Stimulated activated CD8-positive, alpha-beta memory T cell treated with anti-CD3 and anti-CD28 coated beads, Interleukin-4, amount 100 ng/mL, for 24 hours (primary cell): ENCODE measurements around the gene CCNH.

Experiments used
- DNase-seq: peaks from one replicate; pipeline ENCODE4 v3.0.0-alpha.2; 2020; ENCODE audit warnings: low read depth

Gene CCNH

GRCh38 chr5:87360132-87360531 is 52.6 kb downstream of the CCNH start:
- no peak for DNase-seq

GRCh38 chr5:87359106-87359505 is 53.6 kb downstream of the CCNH start:
- DNase-seq: no peak

GRCh38 chr5:87354496-87354895 is 58.2 kb downstream of the CCNH start:
- no peak for DNase-seq

GRCh38 chr5:87347841-87348240 is 64.9 kb downstream of the CCNH start:
- no peak for DNase-seq

- no peak for DNase-seq
Observed at GRCh38 chr5:87347272-87347671, 65.5 kb downstream of the CCNH start.
